ENCODE data around the gene LMF1.

DNA sequence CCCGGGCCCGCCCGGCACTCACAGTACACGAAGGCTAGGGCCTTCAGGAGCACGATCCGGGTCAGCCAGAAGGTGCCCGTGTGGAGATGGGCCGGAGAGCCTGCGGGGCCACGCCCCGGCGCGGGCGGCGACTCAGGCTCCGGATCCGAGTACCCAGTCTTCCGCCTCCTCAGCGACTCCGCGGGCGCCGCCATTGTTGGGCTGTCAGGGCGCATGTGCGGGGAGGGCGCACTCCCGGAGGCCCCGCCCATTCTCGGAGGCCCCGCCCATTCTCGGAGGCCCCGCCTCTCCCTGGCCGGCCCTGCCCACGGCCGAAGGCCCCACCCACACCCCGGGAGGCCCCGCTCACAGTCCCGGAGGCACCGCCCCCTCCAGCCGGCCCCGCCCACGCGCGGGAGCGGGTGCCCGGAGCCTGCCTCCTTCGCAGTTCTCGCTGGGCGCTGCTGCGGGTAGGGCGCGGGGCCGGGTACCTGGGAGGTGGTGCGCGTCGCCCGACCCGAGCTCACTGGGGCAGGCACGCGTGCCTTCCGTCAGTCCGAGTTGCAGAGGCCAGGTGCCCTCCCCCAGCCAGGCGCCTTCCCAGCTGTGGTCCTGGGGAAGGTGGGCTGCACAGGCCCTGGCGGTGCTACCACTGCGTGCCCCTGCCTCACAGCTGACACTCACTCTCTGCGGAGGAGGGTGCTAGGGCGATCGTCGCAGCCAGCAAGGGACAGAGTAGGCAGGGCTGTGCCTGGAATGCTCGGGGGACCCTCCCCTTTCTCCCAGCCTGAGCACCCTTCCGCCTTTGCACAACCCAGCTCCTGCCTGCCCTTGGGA is at the start of gene LMF1:
- TF ChIP-seq, protein P1, sequence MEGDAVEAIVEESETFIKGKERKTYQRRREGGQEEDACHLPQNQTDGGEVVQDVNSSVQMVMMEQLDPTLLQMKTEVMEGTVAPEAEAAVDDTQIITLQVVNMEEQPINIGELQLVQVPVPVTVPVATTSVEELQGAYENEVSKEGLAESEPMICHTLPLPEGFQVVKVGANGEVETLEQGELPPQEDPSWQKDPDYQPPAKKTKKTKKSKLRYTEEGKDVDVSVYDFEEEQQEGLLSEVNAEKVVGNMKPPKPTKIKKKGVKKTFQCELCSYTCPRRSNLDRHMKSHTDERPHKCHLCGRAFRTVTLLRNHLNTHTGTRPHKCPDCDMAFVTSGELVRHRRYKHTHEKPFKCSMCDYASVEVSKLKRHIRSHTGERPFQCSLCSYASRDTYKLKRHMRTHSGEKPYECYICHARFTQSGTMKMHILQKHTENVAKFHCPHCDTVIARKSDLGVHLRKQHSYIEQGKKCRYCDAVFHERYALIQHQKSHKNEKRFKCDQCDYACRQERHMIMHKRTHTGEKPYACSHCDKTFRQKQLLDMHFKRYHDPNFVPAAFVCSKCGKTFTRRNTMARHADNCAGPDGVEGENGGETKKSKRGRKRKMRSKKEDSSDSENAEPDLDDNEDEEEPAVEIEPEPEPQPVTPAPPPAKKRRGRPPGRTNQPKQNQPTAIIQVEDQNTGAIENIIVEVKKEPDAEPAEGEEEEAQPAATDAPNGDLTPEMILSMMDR (conservative IDR thresholded peaks at IDR 0.05 in 1 of 2, IDR thresholded peaks at IDR 0.05 in 1 of 2; ENCODE audit: extremely low read depth in 1 of 2, insufficient read depth in 1 of 2, low read depth in 1 of 2, low read length in 2 of 2): no peak
- TF ChIP-seq EZH2 (IDR thresholded peaks at IDR 0.05; ENCODE audit: borderline replicate concordance, low read length): no peak

Measured in mammary epithelial cell (primary cell).